HEK293T (cell line): ENCODE data around the gene HOXB6.

Experiments used
- BHLHE40 ChIP-seq: fragments of 450-650 bp; IDR thresholded peaks from 2 replicates; pipeline ENCODE4 v1.6.1; 2016; ENCODE audit warnings: mild to moderate bottlenecking, moderate library complexity, borderline replicate concordance
- FOXA1 ChIP-seq: fragments of 450-650 bp; IDR thresholded peaks from 2 replicates; pipeline ENCODE4 v1.6.1; 2016; ENCODE audit warnings: mild to moderate bottlenecking
- FOXK2 ChIP-seq: fragments of 450-650 bp; IDR thresholded peaks from 2 replicates; pipeline ENCODE4 v1.6.1; 2016; ENCODE audit warnings: mild to moderate bottlenecking
- FOXM1 ChIP-seq: fragments of 450-650 bp; IDR thresholded peaks from 2 replicates; pipeline ENCODE4 v1.6.1; 2017; ENCODE audit warnings: mild to moderate bottlenecking, borderline replicate concordance
- HDGF ChIP-seq: fragments of 450-650 bp; IDR thresholded peaks from 2 replicates; pipeline ENCODE4 v1.6.1; 2017; ENCODE audit warnings: antibody characterized with exemption, borderline replicate concordance
- SUZ12 ChIP-seq: fragments of 450-650 bp; IDR thresholded peaks from 2 replicates; pipeline ENCODE4 v1.6.1; 2016; ENCODE audit warnings: mild to moderate bottlenecking
- TARDBP ChIP-seq: fragments of 450-650 bp; IDR thresholded peaks from 2 replicates; pipeline ENCODE4 v1.6.1; 2016
- TF ChIP-seq, protein P1 (sequence below): fragments of 450-650 bp; IDR thresholded peaks from 2 replicates; pipeline ENCODE4 v1.6.1; 2016

- TF ChIP-seq FOXM1 (no peak), BHLHE40 (no peak), TARDBP (no peak), HDGF (no peak), FOXA1 (no peak), SUZ12 (no peak), FOXK2 (no peak)
- TF ChIP-seq, protein P1, sequence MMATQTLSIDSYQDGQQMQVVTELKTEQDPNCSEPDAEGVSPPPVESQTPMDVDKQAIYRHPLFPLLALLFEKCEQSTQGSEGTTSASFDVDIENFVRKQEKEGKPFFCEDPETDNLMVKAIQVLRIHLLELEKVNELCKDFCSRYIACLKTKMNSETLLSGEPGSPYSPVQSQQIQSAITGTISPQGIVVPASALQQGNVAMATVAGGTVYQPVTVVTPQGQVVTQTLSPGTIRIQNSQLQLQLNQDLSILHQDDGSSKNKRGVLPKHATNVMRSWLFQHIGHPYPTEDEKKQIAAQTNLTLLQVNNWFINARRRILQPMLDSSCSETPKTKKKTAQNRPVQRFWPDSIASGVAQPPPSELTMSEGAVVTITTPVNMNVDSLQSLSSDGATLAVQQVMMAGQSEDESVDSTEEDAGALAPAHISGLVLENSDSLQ: no peak
Measured at GRCh38 chr17:48616717-48617470, 12.1 kb upstream of the HOXB6 start.
